ENCODE measurements around the gene CXorf65. TPM values are rescaled to one million over a fixed set of nuclear protein-coding genes. Genes with fewer than 3 reads are reported as not detected.

The CXorf65 gene
- total RNA-seq, 1 experiment from 2014 or later: not detected

GRCh38 chrX:71082822-71083221 is 23.7 kb downstream of the CXorf65 start:
- TF ChIP-seq EZH2 (IDR thresholded peaks at IDR 0.05; ENCODE audit: borderline replicate concordance, low read depth, low read length, poor library complexity, severe bottlenecking) (no peak), CTCF (conservative IDR thresholded peaks at IDR 0.05; ENCODE audit: low read depth, low read length) (no peak)
- POLR2A ChIA-PET (ENCODE audit: low non-redundant PET): no interaction called here
- no peak for DNase-seq (ENCODE audit: low spot score)

DNA sequence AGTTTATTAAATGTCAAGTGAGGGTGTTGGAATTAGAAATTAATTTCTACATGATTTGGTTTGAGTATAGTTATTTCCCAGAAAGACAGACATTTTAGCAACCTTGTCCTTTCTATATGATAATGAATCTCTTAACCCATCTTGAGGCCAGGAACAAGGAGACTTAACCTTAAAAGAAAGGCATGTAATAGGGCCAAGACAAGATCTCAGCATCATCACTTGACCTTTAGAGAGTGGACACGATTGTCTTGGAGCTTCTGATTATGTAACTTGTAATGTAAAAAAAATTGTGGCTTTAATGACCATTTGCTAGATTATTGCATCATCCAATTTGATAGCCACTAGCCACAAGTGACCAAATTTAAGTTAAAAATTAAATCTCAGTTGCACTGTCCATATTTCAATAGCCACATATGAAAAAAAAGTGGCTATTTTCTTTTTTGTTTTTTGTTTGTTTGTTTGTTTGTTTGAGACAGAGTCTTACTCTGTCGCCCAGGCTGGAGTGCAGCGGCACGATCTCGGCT is 24.4 kb downstream of the CXorf65 start:
- intact Hi-C loops (cut with micrococcal nuclease; ENCODE audit: unreplicated experiment): no loop called here
- CTCF ChIA-PET: no interaction called here
- no peak overlapping the region for H3K4me3 ChIP-seq (ENCODE audit: low read depth, low read length, poor library complexity, severe bottlenecking)
- H3K27ac ChIP-seq (ENCODE audit: low read depth, low read length, poor library complexity, severe bottlenecking): no peak overlapping the region
- H3K27me3 ChIP-seq (replicated peaks; ENCODE audit: insufficient read depth, low read depth, low read length, poor library complexity): no peaks in the 10 kb centered on the region
- H3K4me1 ChIP-seq (ENCODE audit: insufficient read depth, low read length, poor library complexity, severe bottlenecking): no peaks in the 10 kb centered on the region
- H3K9me3 ChIP-seq (ENCODE audit: low read depth, low read length, poor library complexity, severe bottlenecking): no peaks in the 10 kb centered on the region
- DNase-seq (ENCODE audit: low spot score): no peak
- H3K36me3 ChIP-seq (ENCODE audit: insufficient read depth, low read length, poor library complexity, severe bottlenecking): no peaks in the 10 kb centered on the region
- TF ChIP-seq CTCF (conservative IDR thresholded peaks at IDR 0.05; ENCODE audit: low read depth, low read length): no peak
- TF ChIP-seq EZH2 (IDR thresholded peaks at IDR 0.05; ENCODE audit: borderline replicate concordance, low read depth, low read length, poor library complexity, severe bottlenecking): no peak
- POLR2A ChIA-PET (ENCODE audit: low non-redundant PET): no interaction called here
- no TSS peak for BruUV-seq (replicated peaks)

More at GRCh38 chrX:71082822-71083221, 23.7 kb downstream of the CXorf65 start:
- CTCF ChIA-PET: no interaction called here
- no peaks in the 10 kb centered on the region for H3K27me3 ChIP-seq (replicated peaks; ENCODE audit: insufficient read depth, low read depth, low read length, poor library complexity)
- H3K36me3 ChIP-seq (ENCODE audit: insufficient read depth, low read length, poor library complexity, severe bottlenecking): no peaks in the 10 kb centered on the region
- H3K27ac ChIP-seq (ENCODE audit: low read depth, low read length, poor library complexity, severe bottlenecking): no peak overlapping the region
- H3K9me3 ChIP-seq (ENCODE audit: low read depth, low read length, poor library complexity, severe bottlenecking): no peaks in the 10 kb centered on the region
- BruUV-seq (replicated peaks): no TSS peak
- H3K4me3 ChIP-seq (ENCODE audit: low read depth, low read length, poor library complexity, severe bottlenecking): no peak overlapping the region
- H3K4me1 ChIP-seq (ENCODE audit: insufficient read depth, low read length, poor library complexity, severe bottlenecking): no peaks in the 10 kb centered on the region
- intact Hi-C loops (cut with micrococcal nuclease; ENCODE audit: unreplicated experiment): no loop called here

DNA sequence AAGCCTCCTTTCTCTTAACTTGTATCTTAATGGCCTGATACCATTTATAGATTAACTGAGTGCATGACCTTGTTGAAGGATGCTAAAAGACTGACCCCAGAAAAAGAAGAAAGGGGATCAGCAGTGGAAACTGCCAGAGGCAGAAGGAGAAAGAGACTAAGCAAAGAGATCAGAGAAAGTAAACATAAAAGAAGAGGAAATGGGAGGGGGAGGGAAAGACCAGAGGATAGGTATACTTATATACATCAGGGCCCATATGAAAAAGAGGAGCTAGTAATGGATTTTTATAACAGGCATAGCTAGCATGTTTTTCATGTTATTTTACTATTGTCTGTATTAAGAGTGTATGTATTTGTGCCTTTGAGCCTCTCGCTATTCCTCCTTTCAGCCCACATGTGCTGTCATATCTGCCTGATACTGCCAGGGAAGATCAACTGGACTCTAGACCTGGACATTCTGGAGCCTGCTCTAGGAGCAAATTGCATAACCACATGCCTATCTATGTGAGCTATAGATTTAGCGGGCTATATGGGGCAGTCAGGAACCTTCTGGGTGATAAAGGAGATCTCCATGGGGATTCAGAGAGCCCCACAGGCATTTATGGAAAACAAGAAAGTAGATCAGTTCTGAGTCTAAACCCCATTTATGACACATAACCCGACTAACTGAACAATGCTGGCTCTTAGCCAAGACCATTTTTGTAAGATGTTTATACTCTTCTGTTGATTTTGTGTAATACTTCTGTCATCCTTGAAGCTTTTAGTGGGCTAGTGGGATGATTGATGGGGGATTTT is 25.0 kb downstream of the CXorf65 start:
- no peaks in the 10 kb centered on the region for H3K4me1 ChIP-seq (ENCODE audit: insufficient read depth, low read length, poor library complexity, severe bottlenecking)
- CTCF ChIA-PET: no interaction called here
- no peak for DNase-seq (ENCODE audit: low spot score)
- no peaks in the 10 kb centered on the region for H3K27me3 ChIP-seq (replicated peaks; ENCODE audit: insufficient read depth, low read depth, low read length, poor library complexity)
- BruUV-seq (replicated peaks): no TSS peak
- POLR2A ChIA-PET (ENCODE audit: low non-redundant PET): no interaction called here
- H3K4me3 ChIP-seq (ENCODE audit: low read depth, low read length, poor library complexity, severe bottlenecking): no peak overlapping the region
- TF ChIP-seq CTCF (conservative IDR thresholded peaks at IDR 0.05; ENCODE audit: low read depth, low read length) (no peak), EZH2 (IDR thresholded peaks at IDR 0.05; ENCODE audit: borderline replicate concordance, low read depth, low read length, poor library complexity, severe bottlenecking) (no peak)
- intact Hi-C loops (cut with micrococcal nuclease; ENCODE audit: unreplicated experiment): no loop called here
- no peak overlapping the region for H3K27ac ChIP-seq (ENCODE audit: low read depth, low read length, poor library complexity, severe bottlenecking)
- no peaks in the 10 kb centered on the region for H3K9me3 ChIP-seq (ENCODE audit: low read depth, low read length, poor library complexity, severe bottlenecking)
- H3K36me3 ChIP-seq (ENCODE audit: insufficient read depth, low read length, poor library complexity, severe bottlenecking): no peaks in the 10 kb centered on the region

Data from A673 (cell line).